Esophagus muscularis mucosa (tissue), 4 donors: ENCODE data around the gene GNG12.

Source experiments
- CTCF ChIP-seq, 3 experiments: fragments of 200-600 bp in 2 of 3; fragments of 450-650 bp in 1 of 3; sonication (generic) in 2 of 3; IDR thresholded peaks; one replicate each; pipeline ENCODE4 v1.5.1; 2017 to 2019; ENCODE audit warnings: antibody characterized with exemption in 3 of 3, mild to moderate bottlenecking in 2 of 3, moderate library complexity in 1 of 3
- EP300 ChIP-seq: sonication (generic); formaldehyde crosslinking; IDR thresholded peaks from one replicate; pipeline ENCODE4 v1.6.1; 2017; ENCODE audit warnings: antibody characterized with exemption
- POLR2A ChIP-seq: fragments of 450-650 bp; IDR thresholded peaks from one replicate; pipeline ENCODE4 v1.6.1; 2017; ENCODE audit warnings: antibody characterized with exemption, moderate library complexity, mild to moderate bottlenecking, low read depth
- POLR2AphosphoS5 ChIP-seq, 2 donors: sonication (generic); formaldehyde crosslinking; IDR thresholded peaks; one replicate each; pipeline ENCODE4 v1.6.1; 2017; ENCODE audit warnings: antibody characterized with exemption in 2 of 2

- TF ChIP-seq EP300 (no peak), CTCF (IDR thresholded peaks at IDR 0.05) (no peak), POLR2A (no peak), POLR2AphosphoS5 (IDR thresholded peaks at IDR 0.05) (no peak)
Observed at GRCh38 chr1:67753776-67754525, 79.3 kb downstream of the GNG12 start.
